ENCODE data around the gene TIMM22. TPM values are rescaled to one million over a fixed set of nuclear protein-coding genes. Genes with fewer than 3 reads are reported as not detected.

Gene TIMM22
- total and polyA plus RNA-seq, 2 donors (not counting 1 experiment from before 2014, with no cell fraction given) = 4.1 to 9.5 TPM

GRCh38 chr17:1007310-1008007, 10.5 kb downstream of the TIMM22 start:
- Histone ChIP-seq H4K20me1 (ENCODE audit: control insufficient read depth, insufficient read depth, low read length, poor library complexity, severe bottlenecking) (peaks cover 6% of the 10 kb centered on the region), H3K9me3 (ENCODE audit: control extremely low read depth in 1 of 3, control insufficient read depth in 2 of 3, insufficient read depth in 1 of 3, low read length in 2 of 3) (no peaks in the 10 kb centered on the region), H3K36me3 (replicated peaks in 1 of 2; ENCODE audit: control extremely low read depth in 1 of 2, control insufficient read depth in 1 of 2, extremely low read depth in 1 of 2, insufficient read depth in 2 of 2, low read length in 1 of 2) (peaks cover 4 to 77% of the 10 kb centered on the region in 2 experiments), H3K79me2 (ENCODE audit: control insufficient read depth, insufficient read depth, low read length) (no peaks in the 10 kb centered on the region), H3K4me1 (ENCODE audit: control insufficient read depth in 2 of 2, insufficient read depth in 2 of 2, low read length in 2 of 2) (no peaks in the 10 kb centered on the region), H3K4me3 (ENCODE audit: control extremely low read depth in 1 of 5, extremely low read depth in 1 of 5, insufficient read depth in 1 of 5, low read depth in 2 of 5, low read length in 4 of 5) (no peak overlapping the region), H3K27me3 (replicated peaks in 1 of 4; ENCODE audit: control extremely low read depth in 1 of 4, control insufficient read depth in 3 of 4, insufficient read depth in 4 of 4, low read length in 3 of 4) (no peaks in the 10 kb centered on the region), H2AFZ (ENCODE audit: insufficient read depth, low read depth, low read length, poor library complexity, severe bottlenecking) (no peak overlapping the region), H3K27ac (ENCODE audit: low read length in 2 of 2) (no peak overlapping the region), H3K4me2 (replicated peaks; ENCODE audit: low read depth, low read length, poor library complexity, severe bottlenecking) (no peak overlapping the region), H3K9ac (ENCODE audit: low read length) (no peak overlapping the region)
- no peak for ATAC-seq (ENCODE audit: low read depth)
- H3K27me3 Mint-ChIP-seq = no peaks in the 10 kb centered on the region
- CTCF ChIA-PET = interaction anchor here (0.8 kb wide), 1 partner anchor 8 kb away, joined by 3 read pairs; no protein-coding TSS in a partner anchor
- H3K27ac Mint-ChIP-seq = no peak overlapping the region
- 96% methylated on average over 16 of the region's 16 CpGs for WGBS (ENCODE audit: insufficient coverage)
- POLR2A ChIA-PET = no interaction called here
- intact Hi-C loops (cut with micrococcal nuclease) = no loop called here
- no peaks in the 10 kb centered on the region for H3K4me1 Mint-ChIP-seq
- no peak for TF ChIP-seq EZH2 (IDR thresholded peaks at IDR 0.05; ENCODE audit: borderline replicate concordance, insufficient read depth, low read depth, low read length, poor library complexity, severe bottlenecking)
- TF ChIP-seq CTCF (IDR thresholded peaks at IDR 0.05) = no peak
- no peak for DNase-seq
- no peak overlapping the region for H3K4me3 Mint-ChIP-seq
- H3K9me3 Mint-ChIP-seq (ENCODE audit: insufficient read depth) = no peaks in the 10 kb centered on the region

- Histone ChIP-seq H3K9me3 (ENCODE audit: control extremely low read depth in 1 of 3, control insufficient read depth in 2 of 3, insufficient read depth in 1 of 3, low read length in 2 of 3) (no peaks in the 10 kb centered on the region), H3K27me3 (replicated peaks in 1 of 4; ENCODE audit: control extremely low read depth in 1 of 4, control insufficient read depth in 3 of 4, insufficient read depth in 4 of 4, low read length in 3 of 4) (no peaks in the 10 kb centered on the region), H2AFZ (ENCODE audit: insufficient read depth, low read depth, low read length, poor library complexity, severe bottlenecking) (no peak overlapping the region), H3K9ac (ENCODE audit: low read length) (no peak overlapping the region), H3K4me3 (ENCODE audit: control extremely low read depth in 1 of 5, extremely low read depth in 1 of 5, insufficient read depth in 1 of 5, low read depth in 2 of 5, low read length in 4 of 5) (no peak overlapping the region), H3K27ac (ENCODE audit: low read length in 2 of 2) (no peak overlapping the region), H4K20me1 (ENCODE audit: control insufficient read depth, insufficient read depth, low read length, poor library complexity, severe bottlenecking) (peaks cover 6% of the 10 kb centered on the region), H3K4me2 (replicated peaks; ENCODE audit: low read depth, low read length, poor library complexity, severe bottlenecking) (no peak overlapping the region), H3K4me1 (ENCODE audit: control insufficient read depth in 2 of 2, insufficient read depth in 2 of 2, low read length in 2 of 2) (no peaks in the 10 kb centered on the region), H3K36me3 (replicated peaks in 1 of 2; ENCODE audit: control extremely low read depth in 1 of 2, control insufficient read depth in 1 of 2, extremely low read depth in 1 of 2, insufficient read depth in 2 of 2, low read length in 1 of 2) (peaks cover 0 to 70% of the 10 kb centered on the region in 2 experiments), H3K79me2 (ENCODE audit: control insufficient read depth, insufficient read depth, low read length) (no peaks in the 10 kb centered on the region)
- Mint-ChIP-seq H3K9me3 (ENCODE audit: insufficient read depth) (no peaks in the 10 kb centered on the region), H3K27ac (no peak overlapping the region), H3K4me1 (no peaks in the 10 kb centered on the region), H3K4me3 (no peak overlapping the region), H3K27me3 (no peaks in the 10 kb centered on the region)
- intact Hi-C loops (cut with micrococcal nuclease) = no loop called here
- no peak for TF ChIP-seq EZH2 (IDR thresholded peaks at IDR 0.05; ENCODE audit: borderline replicate concordance, insufficient read depth, low read depth, low read length, poor library complexity, severe bottlenecking)
- no peak for TF ChIP-seq CTCF (IDR thresholded peaks at IDR 0.05)
- ATAC-seq (ENCODE audit: low read depth) = no peak
- WGBS (ENCODE audit: insufficient coverage) = 96% methylated on average over 20 of the region's 21 CpGs
- no peak for DNase-seq
- ChIA-PET POLR2A (no interaction called here), CTCF (interaction anchor here (0.8 kb wide), 1 partner anchor 9 kb away, joined by 3 read pairs; no protein-coding TSS in a partner anchor)
Observed at GRCh38 chr17:1008008-1008761, 11.3 kb downstream of the TIMM22 start.
